GM21717 (cell line): ENCODE data around the gene NCLN.
"Not testable (repeated sequence)": the region's sequence is repeated elsewhere in the genome, so short reads cannot be mapped to it uniquely, and the experiment has no call there.

Experiments
- ATAC-seq: cut with Tn5 transposase; IDR thresholded peaks from one replicate; pipeline ENCODE4 v1.9.1; 2021; ENCODE audit warnings: mild to moderate bottlenecking, moderate library complexity; ENCODE audit not compliant: unreplicated experiment

NCLN gene

DNA sequence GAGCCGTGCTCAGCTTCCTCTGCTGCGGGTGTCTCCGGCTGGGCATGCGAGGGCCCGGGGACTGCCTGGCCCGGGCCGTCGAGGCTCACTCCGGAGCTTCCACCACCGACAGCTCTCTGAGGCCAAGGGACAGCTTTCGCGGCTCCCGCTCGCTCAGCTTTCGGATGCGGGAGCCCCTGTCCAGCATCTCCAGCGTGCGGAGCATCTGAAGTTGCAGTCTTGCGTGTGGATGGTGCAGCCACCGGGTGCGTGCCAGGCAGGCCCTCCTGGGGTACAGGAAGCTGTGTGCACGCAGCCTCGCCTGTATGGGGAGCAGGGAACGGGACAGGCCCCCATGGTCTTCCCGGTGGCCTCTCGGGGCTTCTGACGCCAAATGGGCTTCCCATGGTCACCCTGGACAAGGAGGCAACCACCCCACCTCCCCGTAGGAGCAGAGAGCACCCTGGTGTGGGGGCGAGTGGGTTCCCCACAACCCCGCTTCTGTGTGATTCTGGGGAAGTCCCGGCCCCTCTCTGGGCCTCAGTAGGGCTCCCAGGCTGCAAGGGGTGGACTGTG, 5.9 kb upstream of the NCLN start:
- no peak for ATAC-seq

DNA sequence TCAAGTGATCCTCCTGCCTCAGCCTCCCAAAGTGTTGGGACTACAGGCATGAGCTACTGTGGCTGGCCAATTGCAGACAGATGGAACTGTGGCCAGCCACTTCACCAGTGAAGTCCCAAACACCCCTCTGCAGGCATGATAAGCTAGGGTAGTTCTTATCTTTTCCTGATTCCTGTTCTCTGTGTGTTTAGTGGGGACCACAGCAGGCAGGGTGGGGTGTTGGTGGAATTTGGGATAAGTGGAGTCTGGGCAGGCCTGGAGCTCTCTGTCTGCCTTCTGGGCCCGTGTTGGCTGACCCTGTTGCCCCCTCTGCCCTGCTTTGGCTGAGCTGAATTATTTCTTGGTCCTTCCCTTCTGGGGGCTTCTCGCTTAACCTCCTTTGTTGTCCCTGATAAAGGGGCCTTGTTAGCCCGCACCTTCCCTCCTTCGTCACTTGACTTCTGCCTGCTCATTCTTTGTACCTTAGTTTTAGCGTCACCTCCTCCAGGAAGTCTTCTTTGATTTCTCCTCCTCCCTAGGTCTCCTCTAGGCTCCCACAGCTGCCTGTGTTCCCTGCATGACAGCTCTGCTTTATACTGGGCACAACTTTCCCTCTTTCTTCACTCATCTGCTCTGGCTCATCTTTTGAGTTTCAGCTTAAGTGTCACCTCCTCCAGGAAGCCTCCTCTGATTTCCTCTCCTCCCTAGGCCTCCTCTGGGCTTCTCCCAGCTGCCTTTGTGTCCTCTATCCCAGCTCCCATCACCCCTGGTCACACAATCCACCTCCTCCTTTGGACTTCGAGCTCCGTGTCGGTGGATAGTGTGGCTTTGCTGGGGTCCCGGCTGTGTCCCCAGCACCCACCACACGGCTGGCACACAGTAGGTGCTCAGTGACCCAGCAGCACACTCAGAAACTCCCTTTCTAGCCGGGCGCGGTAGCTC, 1.7 kb upstream of the NCLN start:
- ATAC-seq: no peak

GRCh38 chr19:3184847-3185460, 776 bp upstream of the NCLN start:
- ATAC-seq: peak; percentile 21

DNA sequence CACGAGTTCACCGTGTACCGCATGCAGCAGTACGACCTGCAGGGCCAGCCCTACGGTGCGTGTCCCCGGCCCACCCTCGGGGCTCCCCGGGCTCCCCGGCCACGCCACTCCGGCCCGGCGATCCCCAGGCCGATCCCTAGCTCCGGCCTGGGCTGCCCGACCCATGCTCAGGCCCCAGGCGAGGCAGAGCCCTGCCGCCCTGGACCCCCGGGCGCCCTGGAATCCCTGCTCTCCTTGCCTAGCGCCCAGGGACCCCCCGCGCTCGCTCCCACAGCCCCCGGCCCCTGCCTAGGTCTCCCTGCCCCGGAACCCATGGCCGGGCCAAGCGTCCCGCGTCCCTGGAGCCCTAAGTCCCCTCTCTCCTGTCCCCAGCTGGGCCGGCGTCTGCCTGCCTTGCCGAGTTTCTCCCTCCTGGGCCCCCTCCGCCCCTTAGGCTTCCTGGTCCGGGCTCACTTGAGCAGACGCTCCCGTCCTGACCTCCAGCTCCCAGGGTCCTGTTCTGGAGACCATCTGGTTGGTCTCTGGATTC, 494 bp downstream of the NCLN start:
- ATAC-seq: no peak

- no peak for ATAC-seq
Measured at GRCh38 chr19:3186891-3187661, 1.3 kb downstream of the NCLN start.

GRCh38 chr19:3187662-3188511, 2.2 kb downstream of the NCLN start:
- ATAC-seq: no peak

DNA sequence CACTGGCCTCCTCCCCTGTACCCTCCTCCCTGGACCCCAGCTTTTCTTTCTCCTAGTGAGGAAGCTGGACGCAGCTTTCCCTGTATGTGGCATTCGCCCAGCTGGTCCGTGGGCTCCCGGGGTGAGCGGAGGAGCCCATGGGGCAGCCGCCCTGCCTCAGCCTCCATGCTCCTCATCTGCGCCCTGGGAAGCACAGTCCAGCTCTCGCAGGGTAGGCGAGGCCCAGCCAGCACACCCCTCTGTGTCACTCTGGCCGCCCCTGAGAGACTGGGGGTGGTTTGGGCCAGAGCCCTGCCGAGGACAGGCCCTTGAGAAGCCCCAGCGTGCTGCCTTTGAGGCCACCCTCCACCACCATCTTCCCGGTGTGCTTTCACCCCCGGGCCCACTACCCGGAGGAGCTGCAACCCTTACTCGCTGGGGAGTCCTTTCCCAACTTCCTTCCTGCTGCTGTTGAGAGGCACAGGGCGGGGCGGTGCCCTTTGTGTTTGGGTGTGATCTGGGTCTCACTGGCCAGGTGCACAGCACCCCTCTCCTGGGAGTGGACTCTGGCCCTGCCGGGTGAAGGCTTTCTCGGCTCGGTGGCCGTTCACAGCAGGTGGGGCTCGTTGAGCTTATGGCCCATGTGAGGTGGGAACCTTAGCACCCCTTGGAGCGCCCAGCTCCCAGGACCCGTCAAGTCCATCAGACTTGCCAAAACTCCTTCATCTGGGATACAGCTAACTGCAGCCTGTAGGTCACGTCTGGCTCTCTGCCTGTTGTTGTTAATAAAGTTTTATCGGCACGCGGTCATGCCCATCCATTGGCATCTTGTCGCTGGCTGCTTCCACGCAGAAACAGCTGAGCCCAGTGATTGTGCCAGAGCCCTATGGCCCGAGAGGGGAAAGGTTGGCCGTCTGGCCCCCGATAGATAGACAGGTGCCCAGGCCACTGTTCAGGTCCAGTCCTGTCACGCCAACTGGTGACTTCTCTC, 3.2 kb downstream of the NCLN start:
- no peak for ATAC-seq

DNA sequence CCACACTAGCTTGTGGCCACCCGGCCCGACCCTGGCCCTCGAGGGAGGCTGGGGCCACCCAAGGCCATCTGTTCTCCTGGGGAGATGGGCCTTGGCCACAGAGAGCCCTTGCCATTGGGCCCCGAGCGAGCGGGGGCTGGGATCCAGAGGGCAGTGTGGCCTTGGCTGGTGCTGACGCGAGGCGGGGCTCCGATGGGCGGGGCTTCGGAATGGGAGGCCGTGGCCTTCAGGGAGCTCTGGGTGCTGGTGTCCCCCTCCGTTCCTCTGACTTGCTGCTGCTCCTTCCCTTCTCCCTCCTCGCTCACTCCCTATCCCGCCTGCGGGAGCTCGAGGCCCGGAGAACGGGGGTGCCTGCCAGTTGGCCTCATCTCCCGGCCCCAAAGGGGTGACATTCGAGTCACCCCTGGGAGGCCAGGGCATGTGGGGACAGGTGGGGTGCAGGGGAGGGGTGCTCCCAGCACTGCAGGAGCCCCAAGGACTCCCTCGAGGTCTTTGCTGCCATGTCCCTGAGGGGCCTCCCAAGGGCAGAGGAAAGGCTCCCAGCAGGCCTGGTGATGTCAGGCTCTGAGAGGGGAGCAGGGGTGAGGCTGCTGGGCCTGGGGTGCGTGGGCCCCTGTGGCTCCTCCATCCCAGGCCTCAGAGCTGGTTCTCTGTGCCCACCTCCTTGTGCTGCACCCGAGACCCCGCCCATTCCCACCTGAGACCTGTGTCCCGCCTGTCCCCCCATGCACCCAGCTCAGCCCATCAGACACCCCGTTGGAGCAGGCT, 4.2 kb downstream of the NCLN start:
- no peak for ATAC-seq

- ATAC-seq: no peak
Measured at GRCh38 chr19:3190470-3190770, 4.7 kb downstream of the NCLN start.

- ATAC-seq: no peak
Measured at GRCh38 chr19:3190921-3191805, 5.4 kb downstream of the NCLN start.

- not testable (repeated sequence) for ATAC-seq
Measured at GRCh38 chr19:3191806-3192104, 6.0 kb downstream of the NCLN start.

DNA sequence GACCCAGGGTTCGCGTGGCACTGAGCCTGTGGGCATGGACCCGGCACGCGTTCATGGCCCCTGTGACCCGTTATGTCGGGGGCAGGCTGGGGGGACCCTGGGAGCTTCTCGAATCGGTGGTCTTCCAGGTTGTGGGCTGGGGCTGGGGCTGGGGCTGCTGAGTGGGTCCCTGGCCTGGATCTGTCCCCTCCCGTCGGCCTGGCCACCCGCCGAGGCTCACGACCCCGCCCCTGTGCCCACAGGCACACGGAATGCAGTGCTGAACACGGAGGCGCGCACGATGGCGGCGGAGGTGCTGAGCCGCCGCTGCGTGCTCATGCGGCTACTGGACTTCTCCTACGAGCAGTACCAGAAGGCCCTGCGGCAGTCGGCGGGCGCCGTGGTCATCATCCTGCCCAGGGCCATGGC, 6.5 kb downstream of the NCLN start:
- no peak for ATAC-seq

GRCh38 chr19:3192684-3193083, 7.0 kb downstream of the NCLN start:
- ATAC-seq: no peak

DNA sequence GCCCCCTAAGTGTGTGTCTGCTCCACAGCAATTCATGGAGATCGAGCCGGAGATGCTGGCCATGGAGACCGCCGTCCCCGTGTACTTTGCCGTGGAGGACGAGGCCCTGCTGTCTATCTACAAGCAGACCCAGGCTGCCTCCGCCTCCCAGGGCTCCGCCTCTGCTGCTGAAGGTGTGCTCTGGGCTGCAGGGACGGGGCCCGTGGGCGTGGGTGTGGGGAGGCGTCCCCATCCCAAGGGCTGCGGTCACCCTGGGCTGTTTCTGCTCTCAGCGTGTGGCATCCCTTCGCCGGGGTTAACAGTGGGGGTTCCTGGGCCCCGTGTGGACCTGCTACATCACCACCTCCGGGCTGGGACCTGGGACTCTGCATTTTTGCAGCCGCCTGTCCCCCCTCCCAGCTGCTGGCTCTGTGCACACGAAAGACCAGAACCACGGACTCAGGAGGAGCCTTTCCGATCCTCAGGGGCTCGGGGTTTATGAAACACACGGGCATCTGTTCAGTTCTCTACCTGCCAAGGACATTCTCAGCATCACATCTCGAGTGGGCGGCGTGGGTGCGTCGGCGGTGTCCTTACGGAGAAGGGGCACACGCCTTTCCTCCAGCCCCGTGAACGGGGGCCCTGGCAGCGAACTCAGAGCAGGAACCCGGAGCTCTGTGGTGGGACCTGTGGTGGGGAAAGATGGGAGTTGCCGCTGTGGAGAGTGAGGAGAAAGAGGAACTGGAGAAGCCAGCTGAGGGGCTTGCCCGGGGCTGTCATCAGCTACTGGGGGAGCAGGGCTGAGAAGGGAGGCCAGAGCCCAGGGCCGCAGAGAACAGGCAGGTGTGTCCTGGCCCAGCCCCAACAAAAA, 7.8 kb downstream of the NCLN start:
- no peak for ATAC-seq

DNA sequence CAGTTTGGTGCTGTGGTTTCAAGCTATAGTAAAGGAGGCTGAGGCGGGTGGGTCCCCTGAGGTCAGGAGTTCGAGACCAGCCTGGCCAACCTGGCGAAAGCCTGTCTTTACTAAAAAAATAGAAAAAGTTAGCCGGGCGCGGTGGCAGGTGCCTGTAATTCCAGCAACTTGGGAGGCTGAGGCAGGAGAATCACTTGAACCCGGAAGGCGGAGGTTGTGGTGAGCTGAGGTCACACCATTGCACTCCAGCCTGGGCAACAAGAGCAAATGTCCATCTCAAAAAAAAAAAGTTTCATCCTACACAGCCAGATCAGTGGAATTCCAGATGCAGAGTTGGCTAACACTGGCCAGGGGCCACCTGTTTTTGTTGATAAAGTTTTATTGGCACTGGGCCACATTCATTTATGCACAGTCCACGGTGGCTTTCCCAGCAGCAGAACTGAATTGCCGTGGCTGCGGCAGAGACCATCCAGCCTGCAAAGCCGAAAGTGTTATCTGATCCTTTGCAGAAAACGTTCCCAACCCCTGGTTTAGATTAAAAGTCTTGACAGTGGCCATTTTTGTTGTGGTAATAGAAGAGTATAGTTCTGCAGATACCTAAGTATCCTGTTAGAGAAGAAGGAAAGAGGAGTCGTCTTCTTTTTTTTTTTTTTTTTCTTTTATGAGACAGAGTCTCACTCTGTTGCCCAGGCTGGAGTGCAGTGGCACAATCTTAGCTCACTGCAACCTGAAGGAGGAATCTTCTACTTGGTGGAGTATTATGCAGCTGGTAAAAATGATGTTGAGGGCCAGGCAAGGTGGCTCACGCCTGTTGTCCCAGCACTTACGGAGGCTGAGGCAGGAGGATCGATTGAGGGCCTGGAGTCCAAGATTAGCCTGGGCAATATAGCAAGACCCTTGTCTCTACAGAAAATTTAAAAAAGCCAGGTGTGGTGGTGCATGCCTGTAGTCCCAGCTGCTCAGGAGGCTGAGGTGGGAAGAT, 8.7 kb downstream of the NCLN start:
- ATAC-seq: no peak
